ENCODE results near the gene PTPRN2.

GRCh38 chr7:157590526-157590925 lies 997.1 kb downstream of the PTPRN2 start:
- no peak for TF ChIP-seq CTCF (conservative IDR thresholded peaks at IDR 0.05; ENCODE audit: low read length)
- TF ChIP-seq EZH2phosphoT487 (IDR thresholded peaks at IDR 0.05; ENCODE audit: borderline replicate concordance, low read depth, low read length), result no peak

Data from OCI-LY7 (cell line).